ENCODE measurements around the gene FYCO1. TPM values are rescaled to one million over a fixed set of nuclear protein-coding genes. Genes with fewer than 3 reads are reported as not detected.

The FYCO1 gene
- total RNA-seq, 1 donor from 2014 or later, result 26.7 TPM

- TF ChIP-seq, protein P1, sequence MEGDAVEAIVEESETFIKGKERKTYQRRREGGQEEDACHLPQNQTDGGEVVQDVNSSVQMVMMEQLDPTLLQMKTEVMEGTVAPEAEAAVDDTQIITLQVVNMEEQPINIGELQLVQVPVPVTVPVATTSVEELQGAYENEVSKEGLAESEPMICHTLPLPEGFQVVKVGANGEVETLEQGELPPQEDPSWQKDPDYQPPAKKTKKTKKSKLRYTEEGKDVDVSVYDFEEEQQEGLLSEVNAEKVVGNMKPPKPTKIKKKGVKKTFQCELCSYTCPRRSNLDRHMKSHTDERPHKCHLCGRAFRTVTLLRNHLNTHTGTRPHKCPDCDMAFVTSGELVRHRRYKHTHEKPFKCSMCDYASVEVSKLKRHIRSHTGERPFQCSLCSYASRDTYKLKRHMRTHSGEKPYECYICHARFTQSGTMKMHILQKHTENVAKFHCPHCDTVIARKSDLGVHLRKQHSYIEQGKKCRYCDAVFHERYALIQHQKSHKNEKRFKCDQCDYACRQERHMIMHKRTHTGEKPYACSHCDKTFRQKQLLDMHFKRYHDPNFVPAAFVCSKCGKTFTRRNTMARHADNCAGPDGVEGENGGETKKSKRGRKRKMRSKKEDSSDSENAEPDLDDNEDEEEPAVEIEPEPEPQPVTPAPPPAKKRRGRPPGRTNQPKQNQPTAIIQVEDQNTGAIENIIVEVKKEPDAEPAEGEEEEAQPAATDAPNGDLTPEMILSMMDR (IDR thresholded peaks at IDR 0.05; ENCODE audit: insufficient read depth, low read length, poor library complexity, severe bottlenecking), result no peak
- Histone ChIP-seq H3K36me3 (ENCODE audit: control insufficient read depth, insufficient read depth, low read length) (no peaks in the 10 kb centered on the region), H3K4me3 (ENCODE audit: low read depth, low read length) (no peak overlapping the region), H3K27me3 (ENCODE audit: control insufficient read depth, insufficient read depth, low read length) (no peaks in the 10 kb centered on the region)
- DNase-seq (ENCODE audit: low read depth), result no peak
Observed at GRCh38 chr3:45887759-45888511, 107.7 kb downstream of the FYCO1 start.

GRCh38 chr3:45887285-45887684, 108.3 kb downstream of the FYCO1 start:
- Histone ChIP-seq H3K36me3 (ENCODE audit: control insufficient read depth, insufficient read depth, low read length) (no peaks in the 10 kb centered on the region), H3K4me3 (ENCODE audit: low read depth, low read length) (no peak overlapping the region), H3K27me3 (ENCODE audit: control insufficient read depth, insufficient read depth, low read length) (no peaks in the 10 kb centered on the region)
- no peak for DNase-seq (ENCODE audit: low read depth)
- TF ChIP-seq, protein P1 (IDR thresholded peaks at IDR 0.05; ENCODE audit: insufficient read depth, low read length, poor library complexity, severe bottlenecking), result no peak

GRCh38 chr3:45885979-45886705, 109.5 kb downstream of the FYCO1 start, which contains the start of gene CCR9:
TSS of gene CCR9 (plus strand) at chr3:45886543. CDS start at chr3:45894934, 8,391 bp downstream.
- DNase-seq (ENCODE audit: low read depth), result no peak
- H3K36me3 ChIP-seq (ENCODE audit: control insufficient read depth, insufficient read depth, low read length), result no peaks in the 10 kb centered on the region
- H3K4me3 ChIP-seq (ENCODE audit: low read depth, low read length), result no peak within 1 kb of the TSS
- no peaks in the 10 kb centered on the region for H3K27me3 ChIP-seq (ENCODE audit: control insufficient read depth, insufficient read depth, low read length)
- TF ChIP-seq, protein P1 (IDR thresholded peaks at IDR 0.05; ENCODE audit: insufficient read depth, low read length, poor library complexity, severe bottlenecking), result no peak

DNA sequence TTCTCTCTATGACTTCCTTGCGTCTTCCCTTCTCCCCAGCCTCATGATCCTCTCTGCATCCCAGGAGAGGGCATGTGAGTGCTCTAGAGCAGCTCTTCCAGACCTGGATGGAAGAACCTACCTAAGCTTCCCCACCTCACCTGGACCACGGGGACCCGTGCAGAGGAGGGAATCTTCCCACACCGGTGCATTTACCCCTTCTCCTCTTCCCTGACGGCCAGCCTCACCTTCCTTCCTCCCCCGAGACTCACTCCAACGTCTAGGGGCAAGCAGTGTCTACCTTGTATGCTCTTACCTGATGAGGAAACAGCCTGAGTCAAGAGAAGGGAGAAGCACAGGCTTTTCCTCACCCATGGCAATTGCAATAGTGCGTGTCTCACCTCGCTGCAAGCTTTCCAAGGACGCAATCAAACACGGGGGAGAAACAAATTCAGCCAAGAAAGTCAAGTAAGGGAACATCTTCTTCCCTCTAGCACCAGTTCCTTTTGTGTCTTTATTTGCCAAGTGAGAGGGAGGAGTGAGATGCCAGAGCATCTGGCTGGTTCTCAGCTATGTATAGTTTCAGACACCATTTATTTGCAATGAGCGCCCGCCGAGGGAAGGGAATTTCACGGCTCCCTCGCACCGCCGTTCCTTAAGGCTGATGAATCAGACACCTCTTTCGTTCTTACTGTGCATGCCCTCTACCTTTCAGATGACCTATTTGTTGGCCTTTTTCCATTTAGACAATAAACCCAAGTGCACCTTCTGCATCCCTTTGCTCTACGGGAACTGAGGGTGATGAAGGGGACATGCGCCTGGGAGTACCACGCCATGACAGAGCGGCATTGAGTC, 111.0 kb downstream of the FYCO1 start:
- Histone ChIP-seq H3K36me3 (ENCODE audit: control insufficient read depth, insufficient read depth, low read length) (no peaks in the 10 kb centered on the region), H3K4me3 (ENCODE audit: low read depth, low read length) (no peak overlapping the region), H3K27me3 (ENCODE audit: control insufficient read depth, insufficient read depth, low read length) (no peaks in the 10 kb centered on the region)
- no peak for DNase-seq (ENCODE audit: low read depth)
- TF ChIP-seq, protein P1 (IDR thresholded peaks at IDR 0.05; ENCODE audit: insufficient read depth, low read length, poor library complexity, severe bottlenecking), result no peak

- DNase-seq (ENCODE audit: low read depth), result no peak
- Histone ChIP-seq H3K4me3 (ENCODE audit: low read depth, low read length) (no peak overlapping the region), H3K36me3 (ENCODE audit: control insufficient read depth, insufficient read depth, low read length) (no peaks in the 10 kb centered on the region), H3K27me3 (ENCODE audit: control insufficient read depth, insufficient read depth, low read length) (no peaks in the 10 kb centered on the region)
- TF ChIP-seq, protein P1 (IDR thresholded peaks at IDR 0.05; ENCODE audit: insufficient read depth, low read length, poor library complexity, severe bottlenecking), result no peak
Observed at GRCh38 chr3:45881078-45882022, 114.3 kb downstream of the FYCO1 start.
